Ascending aorta (tissue), 2 donors: Measurements from ENCODE around the gene FBLIM1. TPM values are rescaled to one million over a fixed set of nuclear protein-coding genes. Genes with fewer than 3 reads are reported as not detected.
A peak's percentile ranks its signal among the peaks of the same experiment; 100 is the strongest.

Experiments
- DNase-seq, 2 donors: peaks; one replicate each; pipeline ENCODE4 v3.0.0-alpha.2; 2019; ENCODE audit warnings: low spot score in 2 of 2
- H3K27ac ChIP-seq, 2 donors: fragments of 200-600 bp; sonication (generic); one replicate each; pipeline ENCODE4 v1.5.1; 2016 to 2017; ENCODE audit warnings: mild to moderate bottlenecking in 1 of 2
- H3K27me3 ChIP-seq: fragments of 200-600 bp; sonication (generic); one replicate; pipeline ENCODE4 v1.5.1; 2017
- H3K36me3 ChIP-seq, 2 donors: fragments of 200-600 bp; sonication (generic); one replicate each; pipeline ENCODE4 v1.5.1; 2016
- H3K4me1 ChIP-seq, 2 donors: fragments of 200-600 bp; sonication (generic); one replicate each; pipeline ENCODE4 v1.5.1; 2016 to 2017; ENCODE audit warnings: mild to moderate bottlenecking in 1 of 2
- H3K4me3 ChIP-seq, 2 donors: fragments of 200-600 bp; sonication (generic); one replicate each; pipeline ENCODE4 v1.5.1; 2016 to 2017; ENCODE audit warnings: mild to moderate bottlenecking in 1 of 2
- H3K9me3 ChIP-seq, 2 donors: fragments of 200-600 bp; sonication (generic); one replicate each; pipeline ENCODE4 v1.5.1; 2016
- CTCF ChIP-seq, 3 experiments: fragments of 200-600 bp in 2 of 3; fragments of 450-650 bp in 1 of 3; sonication (generic) in 2 of 3; IDR thresholded peaks; one replicate each; pipeline ENCODE4 v1.5.1; 2016 to 2019; ENCODE audit warnings: antibody characterized with exemption in 3 of 3, mild to moderate bottlenecking in 1 of 3, moderate library complexity in 1 of 3
- intact Hi-C: fragments of 100-400 bp; cut with DNase I; formaldehyde crosslinking; loops from one replicate; pipeline ENCODE4 v1.15.1; 2023
- total RNA-seq: library from RNA; depleted of rRNA; stranded (reverse); fragments of >200 nt; gene quantifications from one replicate; pipeline ENCODE4 v1.1.0, GENCODE V29; 2016

FBLIM1 gene
- total RNA-seq, 1 donor from 2014 or later, result 641 TPM

GRCh38 chr1:15765495-15766194 lies 7.0 kb downstream of the FBLIM1 start:
- Histone ChIP-seq H3K4me1 (peaks cover 12 to 40% of the 10 kb centered on the region in 2 donors), H3K27ac (peak overlapping the region; percentile 93 to 96), H3K36me3 (peaks cover 64 to 72% of the 10 kb centered on the region in 2 donors), H3K27me3 (no peaks in the 10 kb centered on the region), H3K4me3 (peak overlapping the region in 1 of 2 donors; percentile 89), H3K9me3 (no peaks in the 10 kb centered on the region)
- intact Hi-C loops, result loop anchor here (2.0 kb wide), 1 partner anchor 13 kb away; no protein-coding TSS in a partner anchor
- peak in 1 of 2 donors; percentile 79 for DNase-seq
- TF ChIP-seq CTCF (IDR thresholded peaks at IDR 0.05), result no peak

- Histone ChIP-seq H3K9me3 (no peaks in the 10 kb centered on the region), H3K27me3 (no peaks in the 10 kb centered on the region), H3K4me3 (no peak overlapping the region), H3K36me3 (peaks cover 85 to 90% of the 10 kb centered on the region in 2 donors), H3K27ac (peak overlapping the region; percentile 45 to 96), H3K4me1 (peaks cover 12 to 31% of the 10 kb centered on the region in 2 donors)
- DNase-seq, result no peak
- intact Hi-C loops, result no loop called here
- TF ChIP-seq CTCF (IDR thresholded peaks at IDR 0.05), result no peak
These were observed 9.3 kb downstream of the FBLIM1 start for GRCh38 chr1:15767941-15768340.

- no peak overlapping the region for H3K4me3 ChIP-seq
- peak overlapping the region; percentile 45 to 96 for H3K27ac ChIP-seq
- H3K36me3 ChIP-seq, result peaks cover 88 to 93% of the 10 kb centered on the region in 2 donors
- peaks cover 7 to 26% of the 10 kb centered on the region in 2 donors for H3K4me1 ChIP-seq
- no peaks in the 10 kb centered on the region for H3K27me3 ChIP-seq
- H3K9me3 ChIP-seq, result no peaks in the 10 kb centered on the region
- intact Hi-C loops, result no loop called here
- TF ChIP-seq CTCF (IDR thresholded peaks at IDR 0.05), result no peak
- DNase-seq, result no peak
These were observed 9.8 kb downstream of the FBLIM1 start for GRCh38 chr1:15768388-15768787.

- Histone ChIP-seq H3K27ac (peak overlapping the region; percentile 9 to 46), H3K4me1 (peaks cover 3 to 7% of the 10 kb centered on the region in 2 donors), H3K36me3 (peaks cover 92 to 98% of the 10 kb centered on the region in 2 donors), H3K27me3 (no peaks in the 10 kb centered on the region), H3K4me3 (no peak overlapping the region), H3K9me3 (no peaks in the 10 kb centered on the region)
- DNase-seq, result no peak
- intact Hi-C loops, result no loop called here
- no peak for TF ChIP-seq CTCF (IDR thresholded peaks at IDR 0.05)
These were observed 11.8 kb downstream of the FBLIM1 start for GRCh38 chr1:15770313-15770962.

GRCh38 chr1:15771836-15772515 lies 13.4 kb downstream of the FBLIM1 start:
- intact Hi-C loops, result no loop called here
- H3K4me1 ChIP-seq, result no peaks in the 10 kb centered on the region
- no peak for DNase-seq
- peaks cover 90 to 98% of the 10 kb centered on the region in 2 donors for H3K36me3 ChIP-seq
- no peaks in the 10 kb centered on the region for H3K9me3 ChIP-seq
- TF ChIP-seq CTCF (IDR thresholded peaks at IDR 0.05), result no peak
- peak overlapping the region; percentile 33 to 46 for H3K27ac ChIP-seq
- H3K27me3 ChIP-seq, result no peaks in the 10 kb centered on the region
- no peak overlapping the region for H3K4me3 ChIP-seq
